Measurements from ENCODE around the gene AUTS2.

The AUTS2 gene

GRCh38 chr7:69635555-69636185 lies 37.4 kb downstream of the AUTS2 start:
- no peak for DNase-seq (ENCODE audit: low spot score)
- no peak for TF ChIP-seq CTCF (IDR thresholded peaks at IDR 0.05; ENCODE audit: extremely low read depth, missing control alignments)

GRCh38 chr7:69638674-69639073 lies 40.4 kb downstream of the AUTS2 start:
- DNase-seq (ENCODE audit: low spot score), result no peak
- TF ChIP-seq CTCF (IDR thresholded peaks at IDR 0.05; ENCODE audit: extremely low read depth, missing control alignments), result no peak

- TF ChIP-seq CTCF (IDR thresholded peaks at IDR 0.05; ENCODE audit: extremely low read depth, missing control alignments), result no peak
- no peak for DNase-seq (ENCODE audit: low spot score)
Measured at GRCh38 chr7:69640216-69640615, 41.9 kb downstream of the AUTS2 start.

- no peak for TF ChIP-seq CTCF (IDR thresholded peaks at IDR 0.05; ENCODE audit: extremely low read depth, missing control alignments)
- no peak for DNase-seq (ENCODE audit: low spot score)
Measured at GRCh38 chr7:69640925-69641594, 42.8 kb downstream of the AUTS2 start.

GRCh38 chr7:69643265-69643664 lies 45.0 kb downstream of the AUTS2 start:
- TF ChIP-seq CTCF (IDR thresholded peaks at IDR 0.05; ENCODE audit: extremely low read depth, missing control alignments), result no peak
- DNase-seq (ENCODE audit: low spot score), result no peak

GRCh38 chr7:69643708-69644445 lies 45.6 kb downstream of the AUTS2 start:
- no peak for DNase-seq (ENCODE audit: low spot score)
- TF ChIP-seq CTCF (IDR thresholded peaks at IDR 0.05; ENCODE audit: extremely low read depth, missing control alignments), result no peak

- TF ChIP-seq CTCF (IDR thresholded peaks at IDR 0.05; ENCODE audit: extremely low read depth, missing control alignments), result no peak
Measured at GRCh38 chr7:69645683-69646082, 47.4 kb downstream of the AUTS2 start.

More at GRCh38 chr7:69645683-69646082, 47.4 kb downstream of the AUTS2 start:
- DNase-seq (ENCODE audit: low spot score), result no peak
